ENCODE data around the gene FFAR1.

The FFAR1 gene

GRCh38 chr19:35315883-35316282 is 31.8 kb upstream of the FFAR1 start:
- no peak for DNase-seq

- DNase-seq, result no peak
Measured at GRCh38 chr19:35316560-35316959, 31.1 kb upstream of the FFAR1 start.

- no peak for DNase-seq
Measured at GRCh38 chr19:35317464-35318043, 30.1 kb upstream of the FFAR1 start.

- no peak for DNase-seq
Measured at GRCh38 chr19:35318679-35319448, 28.8 kb upstream of the FFAR1 start.

- no peak for DNase-seq
Measured at GRCh38 chr19:35320065-35320713, 27.5 kb upstream of the FFAR1 start.

- no peak for DNase-seq
Measured at GRCh38 chr19:35321291-35321690, 26.4 kb upstream of the FFAR1 start.

GRCh38 chr19:35322014-35322413 is 25.7 kb upstream of the FFAR1 start:
- DNase-seq, result no peak

- DNase-seq, result no peak
Measured at GRCh38 chr19:35327642-35328041, 20.1 kb upstream of the FFAR1 start.

GRCh38 chr19:35328851-35329285 is 18.8 kb upstream of the FFAR1 start, which contains the start of gene CD22:
TSS of gene CD22 (plus strand) at chr19:35329187. CDS start at chr19:35332041, 2,854 bp downstream.
- no peak for DNase-seq

- DNase-seq, result no peak
Measured at GRCh38 chr19:35329323-35329722, 18.4 kb upstream of the FFAR1 start.

GRCh38 chr19:35330475-35330874 is 17.2 kb upstream of the FFAR1 start:
- DNase-seq, result no peak

- DNase-seq, result no peak
Measured at GRCh38 chr19:35331551-35332214, 16.0 kb upstream of the FFAR1 start.

GRCh38 chr19:35332817-35333216 is 14.9 kb upstream of the FFAR1 start:
- DNase-seq, result no peak

GRCh38 chr19:35334144-35334753 is 13.5 kb upstream of the FFAR1 start:
- no peak for DNase-seq

GRCh38 chr19:35336166-35336955 is 11.3 kb upstream of the FFAR1 start:
- no peak for DNase-seq

- no peak for DNase-seq
Measured at GRCh38 chr19:35337097-35337983, 10.4 kb upstream of the FFAR1 start.

GRCh38 chr19:35337984-35338296 is 9.8 kb upstream of the FFAR1 start:
- DNase-seq, result no peak

GRCh38 chr19:35340431-35340830 is 7.3 kb upstream of the FFAR1 start:
- DNase-seq, result no peak

GRCh38 chr19:35341006-35341405 is 6.7 kb upstream of the FFAR1 start:
- DNase-seq, result no peak

- DNase-seq, result no peak
Measured at GRCh38 chr19:35341565-35342225, 6.0 kb upstream of the FFAR1 start.

- DNase-seq, result no peak
Measured at GRCh38 chr19:35342430-35342829, 5.3 kb upstream of the FFAR1 start.

All from NCI-H510A (cell line).